Measurements from ENCODE around the gene RAD18. TPM values are rescaled to one million over a fixed set of nuclear protein-coding genes. Genes with fewer than 3 reads are reported as not detected.
A peak's percentile ranks its signal among the peaks of the same experiment; 100 is the strongest.

RAD18 gene
- polyA plus RNA-seq, 1 of the 3 experiments (the other 2 are of a cell fraction): 5.7 TPM

DNA sequence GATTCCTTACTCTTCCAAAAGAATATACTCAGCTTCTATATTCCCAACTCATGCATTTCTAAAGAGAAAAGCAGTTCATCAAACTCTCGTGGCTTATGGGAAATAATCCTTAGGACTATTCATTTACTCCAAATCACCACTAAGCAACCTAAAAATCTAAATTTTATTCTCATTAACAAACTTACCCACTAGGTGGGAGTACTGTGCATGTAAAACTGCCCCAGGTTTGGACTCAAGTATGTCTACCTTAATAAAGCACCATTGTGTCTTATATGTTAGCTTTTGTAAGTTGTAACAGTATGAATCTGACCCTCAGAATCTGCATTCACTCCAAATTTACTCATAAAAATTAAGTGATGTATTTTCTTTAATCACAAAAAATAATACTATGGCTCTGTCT, 25.3 kb downstream of the RAD18 start:
- Histone ChIP-seq H3K4me1 (ENCODE audit: control insufficient read depth in 1 of 2, insufficient read depth in 2 of 2, low read depth in 1 of 2, low read length in 1 of 2) (peaks cover 2 to 13% of the 10 kb centered on the region in 2 experiments; a peak in 3 of 4 replicates), H3K27ac (ENCODE audit: low read depth in 2 of 2, low read length in 1 of 2) (peak overlapping the region; percentile 67 to 89; a peak in 3 of 4 replicates), H2AFZ (ENCODE audit: low read depth) (no peak overlapping the region), H4K20me1 (ENCODE audit: insufficient read depth) (no peaks in the 10 kb centered on the region), H3K9me3 (no peaks in the 10 kb centered on the region), H3K4me2 (0 out of 2 replicates have a peak overlapping the region, but pooled peaks have one; percentile 39), H3K36me3 (replicated peaks in 1 of 2; ENCODE audit: control insufficient read depth in 1 of 2, insufficient read depth in 2 of 2, low read length in 1 of 2) (peaks cover 34 to 52% of the 10 kb centered on the region in 2 experiments), H3K79me2 (ENCODE audit: insufficient read depth) (peaks cover 5% of the 10 kb centered on the region; the same call in 1 of the 2 replicates), H3F3A (replicated peaks; ENCODE audit: insufficient read depth) (peaks cover 30% of the 10 kb centered on the region), H3K9me2 (no peaks in the 10 kb centered on the region), H3K9ac (peak overlapping the region; percentile 57), H3K4me3 (ENCODE audit: low read depth in 2 of 2, low read length in 1 of 2) (no peak overlapping the region), H3K27me3 (ENCODE audit: insufficient read depth) (no peaks in the 10 kb centered on the region)
- ChIA-PET CTCF (interaction anchor here (1.0 to 3.1 kb wide), 4 partner anchors 9 to 169 kb away, joined by 3 to 14 read pairs (median 8); partner anchors contain the start of gene OXTR), POLR2A (no interaction called here)
- TF ChIP-seq, protein P1, sequence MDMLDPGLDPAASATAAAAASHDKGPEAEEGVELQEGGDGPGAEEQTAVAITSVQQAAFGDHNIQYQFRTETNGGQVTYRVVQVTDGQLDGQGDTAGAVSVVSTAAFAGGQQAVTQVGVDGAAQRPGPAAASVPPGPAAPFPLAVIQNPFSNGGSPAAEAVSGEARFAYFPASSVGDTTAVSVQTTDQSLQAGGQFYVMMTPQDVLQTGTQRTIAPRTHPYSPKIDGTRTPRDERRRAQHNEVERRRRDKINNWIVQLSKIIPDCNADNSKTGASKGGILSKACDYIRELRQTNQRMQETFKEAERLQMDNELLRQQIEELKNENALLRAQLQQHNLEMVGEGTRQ (IDR thresholded peaks at IDR 0.05; ENCODE audit: borderline replicate concordance, low read depth, low read length): no peak
- TF ChIP-seq FOXJ3 (CRISPR knock-in tag; IDR thresholded peaks at IDR 0.05) (no peak), NRF1 (IDR thresholded peaks at IDR 0.05; ENCODE audit: low read depth, low read length) (no peak), CHD2 (IDR thresholded peaks at IDR 0.05; ENCODE audit: low read length, partially characterized antibody) (no peak), TCF12 (IDR thresholded peaks at IDR 0.05) (no peak), MEF2A (IDR thresholded peaks at IDR 0.05; ENCODE audit: borderline replicate concordance, low read depth) (no peak), GABPA (IDR thresholded peaks at IDR 0.05; ENCODE audit: low read depth) (no peak), ELF1 (IDR thresholded peaks at IDR 0.05) (no peak), RXRA (IDR thresholded peaks at IDR 0.05; ENCODE audit: borderline replicate concordance, low read depth) (no peak), RAD21 (IDR thresholded peaks at IDR 0.05; ENCODE audit: low read length) (peak; percentile 44; the same call in 1 of the 2 replicates), JUND (IDR thresholded peaks at IDR 0.05) (no peak), FOSL2 (IDR thresholded peaks at IDR 0.05; ENCODE audit: borderline replicate concordance, low read depth) (no peak), SIN3A (IDR thresholded peaks at IDR 0.05; ENCODE audit: borderline replicate concordance, low read depth, low read length) (no peak), SMC3 (IDR thresholded peaks at IDR 0.05; ENCODE audit: low read depth, low read length) (peak; percentile 28)
- TF ChIP-seq, protein P2, sequence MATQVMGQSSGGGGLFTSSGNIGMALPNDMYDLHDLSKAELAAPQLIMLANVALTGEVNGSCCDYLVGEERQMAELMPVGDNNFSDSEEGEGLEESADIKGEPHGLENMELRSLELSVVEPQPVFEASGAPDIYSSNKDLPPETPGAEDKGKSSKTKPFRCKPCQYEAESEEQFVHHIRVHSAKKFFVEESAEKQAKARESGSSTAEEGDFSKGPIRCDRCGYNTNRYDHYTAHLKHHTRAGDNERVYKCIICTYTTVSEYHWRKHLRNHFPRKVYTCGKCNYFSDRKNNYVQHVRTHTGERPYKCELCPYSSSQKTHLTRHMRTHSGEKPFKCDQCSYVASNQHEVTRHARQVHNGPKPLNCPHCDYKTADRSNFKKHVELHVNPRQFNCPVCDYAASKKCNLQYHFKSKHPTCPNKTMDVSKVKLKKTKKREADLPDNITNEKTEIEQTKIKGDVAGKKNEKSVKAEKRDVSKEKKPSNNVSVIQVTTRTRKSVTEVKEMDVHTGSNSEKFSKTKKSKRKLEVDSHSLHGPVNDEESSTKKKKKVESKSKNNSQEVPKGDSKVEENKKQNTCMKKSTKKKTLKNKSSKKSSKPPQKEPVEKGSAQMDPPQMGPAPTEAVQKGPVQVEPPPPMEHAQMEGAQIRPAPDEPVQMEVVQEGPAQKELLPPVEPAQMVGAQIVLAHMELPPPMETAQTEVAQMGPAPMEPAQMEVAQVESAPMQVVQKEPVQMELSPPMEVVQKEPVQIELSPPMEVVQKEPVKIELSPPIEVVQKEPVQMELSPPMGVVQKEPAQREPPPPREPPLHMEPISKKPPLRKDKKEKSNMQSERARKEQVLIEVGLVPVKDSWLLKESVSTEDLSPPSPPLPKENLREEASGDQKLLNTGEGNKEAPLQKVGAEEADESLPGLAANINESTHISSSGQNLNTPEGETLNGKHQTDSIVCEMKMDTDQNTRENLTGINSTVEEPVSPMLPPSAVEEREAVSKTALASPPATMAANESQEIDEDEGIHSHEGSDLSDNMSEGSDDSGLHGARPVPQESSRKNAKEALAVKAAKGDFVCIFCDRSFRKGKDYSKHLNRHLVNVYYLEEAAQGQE (IDR thresholded peaks at IDR 0.05; ENCODE audit: low read depth, low read length): no peak
- TF ChIP-seq, protein P3, sequence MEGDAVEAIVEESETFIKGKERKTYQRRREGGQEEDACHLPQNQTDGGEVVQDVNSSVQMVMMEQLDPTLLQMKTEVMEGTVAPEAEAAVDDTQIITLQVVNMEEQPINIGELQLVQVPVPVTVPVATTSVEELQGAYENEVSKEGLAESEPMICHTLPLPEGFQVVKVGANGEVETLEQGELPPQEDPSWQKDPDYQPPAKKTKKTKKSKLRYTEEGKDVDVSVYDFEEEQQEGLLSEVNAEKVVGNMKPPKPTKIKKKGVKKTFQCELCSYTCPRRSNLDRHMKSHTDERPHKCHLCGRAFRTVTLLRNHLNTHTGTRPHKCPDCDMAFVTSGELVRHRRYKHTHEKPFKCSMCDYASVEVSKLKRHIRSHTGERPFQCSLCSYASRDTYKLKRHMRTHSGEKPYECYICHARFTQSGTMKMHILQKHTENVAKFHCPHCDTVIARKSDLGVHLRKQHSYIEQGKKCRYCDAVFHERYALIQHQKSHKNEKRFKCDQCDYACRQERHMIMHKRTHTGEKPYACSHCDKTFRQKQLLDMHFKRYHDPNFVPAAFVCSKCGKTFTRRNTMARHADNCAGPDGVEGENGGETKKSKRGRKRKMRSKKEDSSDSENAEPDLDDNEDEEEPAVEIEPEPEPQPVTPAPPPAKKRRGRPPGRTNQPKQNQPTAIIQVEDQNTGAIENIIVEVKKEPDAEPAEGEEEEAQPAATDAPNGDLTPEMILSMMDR (IDR thresholded peaks at IDR 0.05): peak; percentile 64
- TF ChIP-seq, protein P4, sequence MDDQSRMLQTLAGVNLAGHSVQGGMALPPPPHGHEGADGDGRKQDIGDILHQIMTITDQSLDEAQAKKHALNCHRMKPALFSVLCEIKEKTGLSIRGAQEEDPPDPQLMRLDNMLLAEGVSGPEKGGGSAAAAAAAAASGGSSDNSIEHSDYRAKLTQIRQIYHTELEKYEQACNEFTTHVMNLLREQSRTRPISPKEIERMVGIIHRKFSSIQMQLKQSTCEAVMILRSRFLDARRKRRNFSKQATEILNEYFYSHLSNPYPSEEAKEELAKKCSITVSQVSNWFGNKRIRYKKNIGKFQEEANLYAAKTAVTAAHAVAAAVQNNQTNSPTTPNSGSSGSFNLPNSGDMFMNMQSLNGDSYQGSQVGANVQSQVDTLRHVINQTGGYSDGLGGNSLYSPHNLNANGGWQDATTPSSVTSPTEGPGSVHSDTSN (IDR thresholded peaks at IDR 0.05): no peak
- DNase-seq: no peak
- WGBS (ENCODE audit: low lambda C conversion rate): 87% methylated on average over 1 of the region's 1 CpG

Measured in SK-N-SH (cell line).